ENCODE measurements around the gene COL6A6. TPM values are rescaled to one million over a fixed set of nuclear protein-coding genes. Genes with fewer than 3 reads are reported as not detected.

COL6A6 gene
- polyA plus RNA-seq (2012; ENCODE audit: insufficient read length, low read depth) = not detected

- TF ChIP-seq REST (IDR thresholded peaks at IDR 0.05; ENCODE audit: insufficient read depth in 1 of 2, low read depth in 2 of 2, low read length in 2 of 2) (no peak), POLR2AphosphoS5 (IDR thresholded peaks at IDR 0.05; ENCODE audit: low read depth, low read length) (no peak), SIN3A (IDR thresholded peaks at IDR 0.05; ENCODE audit: borderline replicate concordance, insufficient read depth, low read length) (no peak), TAF1 (IDR thresholded peaks at IDR 0.05; ENCODE audit: borderline replicate concordance, insufficient read depth, low read length) (no peak), FOXP2 (optimal IDR thresholded peaks at IDR 0.05; ENCODE audit: borderline replicate concordance, extremely low read depth, extremely low read length, insufficient read depth) (no peak)
Observed at GRCh38 chr3:130516645-130517512, at the start of gene COL6A6. COL6A6 (plus strand) TSS chr3:130517177; CDS start chr3:130560365, 43,188 bp downstream.

- TF ChIP-seq SIN3A (IDR thresholded peaks at IDR 0.05; ENCODE audit: borderline replicate concordance, insufficient read depth, low read length) (no peak), FOXP2 (optimal IDR thresholded peaks at IDR 0.05; ENCODE audit: borderline replicate concordance, extremely low read depth, extremely low read length, insufficient read depth) (no peak), POLR2AphosphoS5 (IDR thresholded peaks at IDR 0.05; ENCODE audit: low read depth, low read length) (no peak), TAF1 (IDR thresholded peaks at IDR 0.05; ENCODE audit: borderline replicate concordance, insufficient read depth, low read length) (no peak), REST (IDR thresholded peaks at IDR 0.05; ENCODE audit: insufficient read depth in 1 of 2, low read depth in 2 of 2, low read length in 2 of 2) (no peak)
Observed at GRCh38 chr3:130468311-130468710, 48.7 kb upstream of the COL6A6 start.

GRCh38 chr3:130470126-130470525 is 46.9 kb upstream of the COL6A6 start:
- no peak for TF ChIP-seq SIN3A (IDR thresholded peaks at IDR 0.05; ENCODE audit: borderline replicate concordance, insufficient read depth, low read length)
- no peak for TF ChIP-seq TAF1 (IDR thresholded peaks at IDR 0.05; ENCODE audit: borderline replicate concordance, insufficient read depth, low read length)
- TF ChIP-seq REST (IDR thresholded peaks at IDR 0.05; ENCODE audit: insufficient read depth in 1 of 2, low read depth in 2 of 2, low read length in 2 of 2) = no peak
- TF ChIP-seq POLR2AphosphoS5 (IDR thresholded peaks at IDR 0.05; ENCODE audit: low read depth, low read length) = no peak
- no peak for TF ChIP-seq FOXP2 (optimal IDR thresholded peaks at IDR 0.05; ENCODE audit: borderline replicate concordance, extremely low read depth, extremely low read length, insufficient read depth)

GRCh38 chr3:130473416-130473815 is 43.6 kb upstream of the COL6A6 start:
- TF ChIP-seq SIN3A (IDR thresholded peaks at IDR 0.05; ENCODE audit: borderline replicate concordance, insufficient read depth, low read length) (no peak), FOXP2 (optimal IDR thresholded peaks at IDR 0.05; ENCODE audit: borderline replicate concordance, extremely low read depth, extremely low read length, insufficient read depth) (no peak), TAF1 (IDR thresholded peaks at IDR 0.05; ENCODE audit: borderline replicate concordance, insufficient read depth, low read length) (no peak), POLR2AphosphoS5 (IDR thresholded peaks at IDR 0.05; ENCODE audit: low read depth, low read length) (no peak), REST (IDR thresholded peaks at IDR 0.05; ENCODE audit: insufficient read depth in 1 of 2, low read depth in 2 of 2, low read length in 2 of 2) (no peak)
